ENCODE data around the gene KCNT2.

The KCNT2 gene

GRCh38 chr1:196180847-196181593 lies 427.2 kb downstream of the KCNT2 start:
- Histone ChIP-seq H3K4me3 (ENCODE audit: low read depth in 1 of 2, low read length in 2 of 2) (no peak overlapping the region), H3K4me1 (ENCODE audit: control insufficient read depth in 1 of 2, insufficient read depth in 2 of 2, low read length in 2 of 2) (peaks cover 0 to 5% of the 10 kb centered on the region in 2 donors), H3K27ac (ENCODE audit: low read length) (no peak overlapping the region), H3K36me3 (ENCODE audit: control insufficient read depth in 1 of 2, insufficient read depth in 2 of 2, low read length in 2 of 2) (no peaks in the 10 kb centered on the region), H3K9me3 (ENCODE audit: control insufficient read depth in 1 of 2, low read length in 2 of 2) (no peaks in the 10 kb centered on the region), H3K27me3 (ENCODE audit: low read depth, low read length) (no peaks in the 10 kb centered on the region)

- no peak overlapping the region for H3K27ac ChIP-seq (ENCODE audit: low read length)
Observed at GRCh38 chr1:196178083-196178635, 430.1 kb downstream of the KCNT2 start.

More at GRCh38 chr1:196178083-196178635, 430.1 kb downstream of the KCNT2 start:
- no peak overlapping the region for H3K4me3 ChIP-seq (ENCODE audit: low read depth in 1 of 2, low read length in 2 of 2)
- H3K4me1 ChIP-seq (ENCODE audit: control insufficient read depth in 1 of 2, insufficient read depth in 2 of 2, low read length in 2 of 2): peaks cover 0 to 5% of the 10 kb centered on the region in 2 donors
- H3K36me3 ChIP-seq (ENCODE audit: control insufficient read depth in 1 of 2, insufficient read depth in 2 of 2, low read length in 2 of 2): no peaks in the 10 kb centered on the region
- no peaks in the 10 kb centered on the region for H3K9me3 ChIP-seq (ENCODE audit: control insufficient read depth in 1 of 2, low read length in 2 of 2)
- H3K27me3 ChIP-seq (ENCODE audit: low read depth, low read length): no peaks in the 10 kb centered on the region

Data from muscle layer of duodenum (tissue), 2 donors.